G401.6 (cell line): ENCODE measurements around the gene HAGHL.
"Not testable (repeated sequence)": the region's sequence is repeated elsewhere in the genome, so short reads cannot be mapped to it uniquely, and the experiment has no call there.

Source experiments
- FAIRE-seq: peaks from 2 replicates; lab custom pipeline; 2012; peaks lifted over from hg19 to GRCh38; lab: Jason Lieb, UNC

The HAGHL gene

DNA sequence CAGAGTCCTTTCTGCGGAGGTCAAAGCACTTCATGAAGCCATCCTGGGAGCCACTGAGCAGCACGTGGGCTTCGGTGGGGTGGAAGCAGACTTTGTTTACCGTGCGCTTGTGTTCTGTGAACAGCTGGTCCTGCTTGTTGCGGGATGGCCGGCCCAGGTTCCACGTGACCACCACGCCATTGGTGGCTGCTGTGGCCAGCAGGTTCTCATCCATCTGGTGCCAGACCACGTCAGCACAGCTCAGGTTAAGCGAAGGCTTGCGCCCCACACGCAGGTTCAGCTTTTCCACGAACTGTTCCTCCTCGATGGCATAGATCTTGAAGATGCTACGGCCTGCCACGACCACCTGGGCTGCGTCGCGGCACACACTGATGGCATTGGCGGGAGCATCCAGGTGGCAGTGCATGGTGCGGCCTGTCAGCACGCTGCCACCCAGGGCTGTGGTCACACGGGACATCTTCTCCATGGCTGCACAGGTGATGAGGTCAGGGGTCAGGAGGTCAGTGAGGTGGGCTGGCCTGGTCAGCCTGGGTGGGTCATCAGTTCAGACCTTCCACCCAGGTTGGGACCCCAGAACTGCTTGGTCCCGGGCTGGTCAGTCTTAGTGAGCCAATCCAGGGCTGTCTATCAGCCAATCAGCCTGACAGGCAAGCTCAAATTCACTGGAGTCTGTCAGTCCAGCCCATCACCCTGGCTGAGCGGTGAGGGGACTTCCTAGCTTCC lies 37.6 kb upstream of the HAGHL start:
- FAIRE-seq = no peak

- not testable (repeated sequence) for FAIRE-seq
Observed at GRCh38 chr16:691242-691641, 35.7 kb upstream of the HAGHL start.

DNA sequence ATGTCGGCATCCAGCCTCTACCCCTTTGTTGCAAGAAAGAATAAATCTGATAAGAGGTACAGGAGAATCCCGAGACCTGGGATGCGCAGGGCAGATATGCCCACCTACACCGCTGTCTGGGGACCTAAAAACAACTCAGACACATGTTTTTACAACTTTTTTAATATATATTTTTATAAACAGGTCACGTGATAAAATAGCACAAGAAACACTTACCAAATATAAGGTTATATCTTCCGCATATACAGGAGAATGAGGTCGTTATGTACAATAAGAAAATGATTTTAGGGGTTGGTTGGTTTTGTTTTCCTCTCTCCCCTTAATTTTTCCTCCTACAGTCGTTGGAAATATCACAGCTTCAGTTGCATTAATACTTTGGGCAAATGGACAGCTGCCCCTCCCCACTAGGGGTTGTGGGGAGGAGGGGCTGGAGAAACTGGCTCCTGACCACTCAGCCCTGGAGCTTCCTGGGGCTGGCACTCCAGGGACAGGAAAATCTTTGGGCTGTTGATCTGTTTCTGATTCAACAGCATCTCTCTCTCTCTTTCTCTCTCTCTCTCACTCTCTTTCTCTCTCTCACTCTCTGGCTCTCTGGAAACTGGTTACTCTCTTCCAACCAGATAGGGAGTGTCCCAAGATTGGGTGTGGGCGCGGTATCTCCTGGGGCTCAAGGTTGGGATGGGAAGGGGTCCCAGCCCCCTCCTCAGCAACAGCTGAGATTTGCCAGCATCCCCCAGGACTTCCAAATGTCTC lies 34.4 kb upstream of the HAGHL start:
- no peak for FAIRE-seq

DNA sequence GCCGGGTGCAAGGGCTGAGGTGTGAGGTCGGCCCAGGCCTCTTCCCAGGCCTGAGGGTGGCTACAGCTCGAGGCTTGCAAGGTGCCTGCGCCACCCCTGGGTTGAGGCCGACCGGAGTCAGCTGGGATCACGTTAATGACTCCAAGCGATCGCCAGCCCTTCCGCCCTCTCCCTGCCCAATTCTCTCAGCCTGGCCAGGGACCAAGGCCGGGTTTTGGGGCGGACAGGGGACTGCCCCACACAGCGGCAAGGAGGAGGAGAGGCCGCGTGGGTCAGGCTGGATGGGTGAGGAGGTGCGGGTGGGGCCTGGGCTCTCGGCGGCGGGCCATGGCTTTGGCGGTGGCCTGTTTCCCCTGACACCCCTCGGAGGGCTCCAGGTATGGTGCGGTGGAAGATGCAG lies 33.5 kb upstream of the HAGHL start:
- FAIRE-seq = no peak

DNA sequence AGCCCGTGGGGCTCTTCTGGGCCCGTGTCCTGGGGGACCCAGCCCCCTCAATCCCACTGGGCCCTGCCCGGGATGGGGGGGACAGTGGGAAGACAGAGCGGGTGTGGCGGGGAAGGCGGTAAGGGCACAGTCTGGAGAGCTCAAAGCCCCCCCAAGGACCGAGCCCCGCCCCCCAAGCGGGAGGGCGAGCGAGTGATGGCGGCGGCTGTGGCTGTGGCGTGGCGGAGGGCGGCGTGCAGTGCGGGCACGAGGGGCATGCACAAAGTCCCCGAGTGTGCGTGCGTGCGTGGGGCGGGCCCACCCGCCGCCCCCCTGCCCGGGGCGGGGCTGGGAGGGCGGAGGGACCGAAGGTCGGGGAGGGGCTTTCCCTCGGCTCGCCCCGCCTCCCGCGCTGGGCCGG lies 33.1 kb upstream of the HAGHL start:
- no peak for FAIRE-seq

DNA sequence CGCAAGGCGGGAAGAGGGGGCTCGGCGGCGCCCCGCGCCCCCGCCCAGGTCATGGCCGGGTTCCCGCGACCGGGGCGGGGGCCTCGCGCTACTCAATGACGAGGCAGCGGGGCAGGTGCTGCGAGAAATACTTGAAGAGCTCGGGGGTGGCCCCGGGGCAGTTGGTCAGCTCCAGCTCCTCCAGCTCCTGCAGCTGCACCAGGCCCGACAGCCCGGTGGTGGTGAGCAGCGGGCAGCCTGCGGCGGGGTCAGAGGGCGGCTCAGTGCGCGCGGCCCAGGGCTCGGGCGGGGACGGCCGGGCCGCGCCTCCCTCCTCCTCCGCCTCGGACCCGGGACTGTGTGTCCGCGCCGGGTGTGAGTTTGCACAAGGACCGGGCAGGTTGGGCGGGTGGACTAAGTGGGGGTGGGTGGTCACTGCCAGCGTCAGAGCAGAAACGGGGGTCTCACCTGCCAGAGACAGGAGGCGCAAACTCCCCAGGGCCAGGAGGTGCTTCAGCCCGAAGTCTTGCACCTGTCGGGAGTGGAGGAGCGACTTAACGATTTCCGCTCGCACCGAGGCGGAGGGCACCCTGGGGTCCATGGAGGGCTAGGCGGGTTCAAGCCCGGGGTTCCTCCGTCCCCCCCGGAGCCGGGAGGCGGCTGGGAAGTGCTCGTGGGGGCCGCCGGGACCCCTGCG lies 32.6 kb upstream of the HAGHL start:
- FAIRE-seq = no peak

DNA sequence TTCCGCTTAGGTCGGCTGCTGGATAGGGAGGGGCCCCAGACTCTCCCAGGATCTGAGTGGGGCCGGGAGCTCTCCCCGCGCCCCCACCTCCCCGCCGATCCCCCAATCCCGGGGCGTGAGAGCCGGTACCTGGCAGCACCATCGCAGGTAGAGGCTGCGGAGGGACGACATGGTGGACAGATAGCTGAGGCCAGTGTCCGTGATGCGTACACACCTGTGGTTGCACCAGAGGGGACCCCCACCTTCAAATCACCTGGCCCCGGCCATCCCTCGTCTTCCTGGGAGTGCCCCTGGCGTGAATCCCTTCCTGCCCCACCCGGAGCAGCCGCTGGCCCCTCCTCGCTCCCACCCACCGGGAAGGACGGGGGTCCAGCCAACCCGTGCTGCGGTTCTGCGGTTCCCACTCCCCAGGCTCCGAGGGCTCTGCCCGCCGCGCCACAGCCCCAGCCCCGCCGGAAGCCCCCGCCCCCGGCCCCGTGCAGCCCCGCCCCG lies 32.0 kb upstream of the HAGHL start:
- no peak for FAIRE-seq

DNA sequence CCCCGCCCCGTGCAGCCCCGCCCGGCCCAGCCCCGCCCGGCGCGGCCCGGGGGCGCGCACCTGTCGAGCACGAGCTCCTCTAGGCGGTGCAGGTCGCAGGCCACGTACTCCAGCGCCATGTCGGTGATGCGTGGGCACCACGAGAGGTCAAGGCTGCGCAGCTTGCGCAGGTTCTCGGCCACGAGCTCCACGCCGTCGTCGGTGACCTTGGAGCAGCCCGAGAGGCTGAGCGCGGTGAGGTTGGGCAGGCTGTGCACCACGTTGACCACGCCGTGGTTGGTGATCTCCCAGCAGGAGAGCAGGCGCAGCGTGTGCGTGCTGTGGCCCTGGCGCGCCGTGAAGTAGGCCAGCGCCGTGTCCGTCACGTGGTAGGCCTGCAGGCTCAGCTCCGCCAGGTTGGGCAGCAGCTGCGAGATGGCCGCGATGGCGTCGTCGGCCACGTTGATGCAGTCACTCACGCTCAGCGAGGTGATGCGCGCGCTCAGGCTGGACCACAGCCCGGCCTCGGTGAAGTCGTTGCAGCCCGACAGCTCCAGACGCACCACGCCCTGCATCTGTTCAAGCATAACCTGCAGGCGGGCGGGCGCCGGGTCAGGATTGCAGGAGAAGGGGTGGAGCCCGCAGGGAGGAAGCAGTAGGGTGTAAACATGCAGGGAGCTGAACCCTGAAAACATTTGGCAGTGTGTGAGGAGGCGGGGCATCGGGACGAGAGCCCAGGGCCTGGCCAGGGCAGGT lies 31.4 kb upstream of the HAGHL start:
- FAIRE-seq = no peak

GRCh38 chr16:698911-699671 lies 27.8 kb upstream of the HAGHL start:
- no peak for FAIRE-seq

DNA sequence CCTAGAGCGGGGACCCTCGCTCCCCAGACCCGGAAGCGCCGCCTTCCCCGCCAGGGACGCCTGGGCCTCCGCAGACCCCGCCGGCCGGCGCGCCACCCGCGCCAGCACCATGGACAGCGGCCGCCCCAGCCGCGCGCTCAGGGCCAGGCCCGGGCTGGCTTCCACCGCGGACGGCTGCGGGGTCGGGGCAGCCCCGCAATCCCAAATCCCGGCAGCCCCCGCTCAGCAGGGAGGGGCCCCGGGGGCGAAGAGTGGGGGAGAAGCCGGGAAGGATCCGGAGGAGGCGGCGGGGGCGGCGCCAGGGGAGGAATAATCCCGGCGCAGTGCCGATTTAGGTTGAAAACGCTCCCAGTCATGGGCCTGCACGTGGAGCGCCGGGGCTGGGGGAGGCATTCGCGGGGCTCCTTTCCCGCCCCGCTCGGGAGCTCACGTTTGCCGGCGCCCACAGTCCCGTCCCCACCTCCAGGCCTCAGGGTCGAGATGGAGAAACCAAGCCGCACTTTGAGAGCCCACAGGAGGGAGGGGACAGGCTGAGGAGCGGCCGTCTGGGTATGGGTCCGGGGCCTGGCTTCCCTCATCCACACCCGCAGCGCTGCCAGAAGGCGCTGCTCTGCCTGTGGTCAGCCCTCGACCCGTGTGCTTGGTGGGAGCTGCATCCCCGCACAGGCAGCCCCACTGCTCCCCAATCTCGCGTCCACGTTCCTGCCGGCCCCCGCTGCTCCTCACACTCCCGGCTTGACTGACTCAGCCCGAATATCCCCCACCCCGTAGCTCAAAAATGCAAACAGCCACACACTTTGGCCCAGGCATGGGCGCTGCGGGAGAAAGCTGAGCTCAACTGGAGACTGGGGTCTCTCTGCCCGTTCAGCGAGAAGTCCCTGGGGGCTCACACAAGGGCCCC lies 26.0 kb upstream of the HAGHL start:
- no peak for FAIRE-seq

DNA sequence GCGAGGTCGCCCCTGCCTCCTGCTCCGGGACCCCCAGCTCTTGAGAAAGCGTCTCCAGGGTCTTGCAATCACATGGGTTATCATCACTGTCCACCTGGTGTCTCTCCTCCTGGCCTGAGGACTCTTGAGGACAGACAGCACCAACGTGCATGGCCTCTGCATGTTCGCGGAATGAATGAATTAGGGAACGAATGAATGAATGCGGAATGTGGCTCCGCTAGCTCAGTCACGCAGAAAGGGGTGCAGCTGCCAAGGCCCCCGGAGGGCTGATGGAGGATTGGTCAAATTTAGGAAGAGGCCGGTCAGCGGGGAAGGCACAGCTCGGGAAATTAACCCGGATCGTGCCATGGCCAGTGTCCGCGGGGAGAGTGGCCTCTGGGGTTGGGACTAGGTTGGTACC lies 24.6 kb upstream of the HAGHL start:
- no peak for FAIRE-seq

DNA sequence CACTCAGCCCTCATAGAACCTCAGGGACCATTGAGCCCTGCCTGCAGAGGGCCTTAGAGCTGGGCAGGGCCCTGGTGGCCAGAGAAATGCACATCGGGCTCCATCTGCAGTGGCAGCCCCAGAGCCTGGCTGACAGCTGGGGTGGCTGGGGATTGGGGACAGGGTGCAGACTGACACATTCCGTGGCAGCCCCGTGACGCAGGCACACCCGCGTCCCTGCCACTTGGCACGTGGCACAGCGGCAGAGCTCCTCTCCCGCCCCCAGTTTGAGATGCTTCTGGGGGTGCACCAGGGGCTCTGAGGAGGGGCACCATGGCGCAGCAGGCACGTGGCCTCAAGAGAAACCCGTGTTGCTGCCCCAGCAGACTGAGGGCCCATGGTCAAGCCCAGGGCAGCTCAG lies 23.5 kb upstream of the HAGHL start:
- no peak for FAIRE-seq

DNA sequence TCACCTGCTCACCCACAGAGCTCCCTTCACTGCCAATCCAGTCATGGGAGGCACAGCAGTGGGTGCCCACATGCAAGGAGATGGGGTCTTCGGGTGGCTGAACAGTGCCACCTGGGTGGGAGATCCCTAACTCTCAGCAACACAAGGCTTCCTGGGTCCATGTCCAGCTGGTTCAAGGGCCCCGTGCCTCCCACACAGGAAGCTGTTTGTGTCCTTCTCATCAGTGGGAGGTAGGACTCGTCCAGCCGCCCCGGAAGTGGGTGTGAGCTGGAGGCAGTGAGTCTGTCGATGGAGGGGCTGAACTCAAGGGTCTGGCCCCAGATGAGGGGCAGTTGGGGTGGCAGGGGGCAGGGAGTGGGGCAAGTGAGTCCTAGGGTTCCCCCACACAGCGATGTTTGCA lies 22.9 kb upstream of the HAGHL start:
- no peak for FAIRE-seq

DNA sequence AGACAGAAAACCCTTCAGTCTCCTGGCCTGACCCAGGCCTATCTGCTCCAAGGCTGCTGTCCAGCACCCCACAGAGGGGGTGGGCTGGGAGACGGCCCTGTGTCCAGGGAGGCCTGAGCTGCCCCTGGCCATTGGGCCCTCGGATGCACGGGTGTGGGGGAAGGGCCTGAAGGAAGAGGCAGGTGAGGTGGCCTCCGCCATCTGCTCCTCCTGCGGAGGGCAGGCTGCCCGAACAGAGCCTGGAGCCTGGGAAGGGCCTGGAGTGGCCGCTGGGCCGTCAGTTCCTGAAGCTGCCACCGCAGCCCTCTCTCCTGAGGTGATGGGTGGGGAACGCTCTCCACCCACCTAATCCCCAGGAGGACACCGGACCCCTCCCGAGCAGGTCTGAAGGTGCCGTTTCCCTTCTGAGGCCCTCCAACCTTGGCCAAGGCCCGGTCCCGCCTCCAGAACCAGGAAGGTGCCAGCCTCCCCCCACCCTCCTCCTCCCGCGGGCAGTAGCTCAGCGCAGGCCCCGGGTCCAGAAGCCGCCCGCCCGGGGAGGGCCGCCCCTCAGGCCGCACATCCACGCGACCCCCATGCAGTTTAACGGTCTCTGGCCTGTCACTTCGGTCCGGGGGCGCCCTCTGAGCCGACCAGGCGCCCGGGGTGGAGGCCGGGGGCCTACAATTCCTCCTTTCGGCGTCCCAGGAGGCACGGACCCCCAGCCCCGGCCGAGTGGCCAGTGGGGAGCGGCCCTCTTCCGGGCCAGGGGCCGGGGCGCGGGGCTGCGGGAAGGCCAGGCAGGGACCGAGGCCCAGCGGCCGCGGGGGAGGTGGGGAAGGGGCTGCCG lies 22.1 kb upstream of the HAGHL start:
- no peak for FAIRE-seq

DNA sequence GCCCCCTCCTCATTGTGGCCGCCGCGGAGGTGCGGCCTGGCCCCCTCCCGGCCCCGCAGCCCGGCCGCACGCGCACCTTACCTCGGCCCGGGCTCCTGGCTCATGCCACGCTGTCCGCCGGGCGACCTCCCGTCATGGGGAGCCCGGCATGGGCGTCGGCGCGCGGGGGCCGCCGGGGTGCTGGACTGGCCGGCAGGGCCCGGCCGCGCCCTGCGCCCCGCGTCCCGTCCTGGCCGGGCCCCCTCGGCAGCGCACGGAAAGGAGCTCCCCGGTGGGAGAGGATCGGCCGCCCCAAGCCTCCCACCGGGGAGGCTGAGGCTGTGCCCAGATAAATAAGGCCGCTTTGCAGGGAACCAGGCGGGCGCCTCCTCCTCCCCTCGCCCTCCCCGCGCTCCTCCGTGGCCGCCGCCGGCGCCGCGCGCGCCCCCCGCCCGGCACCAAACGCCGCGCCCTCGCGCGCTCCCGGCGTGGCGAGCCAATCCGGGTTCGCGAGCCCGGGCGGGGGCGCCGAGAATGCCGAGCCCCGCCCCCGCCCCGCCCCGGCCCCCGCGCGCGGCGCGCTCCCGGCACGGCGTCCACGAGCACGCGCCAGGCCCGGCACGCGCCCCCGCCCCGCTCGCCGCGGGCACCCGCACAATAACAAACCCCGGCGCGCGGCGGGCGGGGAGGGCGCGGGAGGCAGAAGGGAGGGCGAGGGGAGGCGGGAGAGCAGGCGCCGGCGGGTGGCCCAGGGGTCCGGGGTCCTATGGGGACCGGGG lies 21.3 kb upstream of the HAGHL start, which contains the start of gene FBXL16:
Gene FBXL16 (minus strand): TSS at position 371 of the 758 bp plus-strand sequence. CDS start 8,396 bp downstream, outside the sequence.
- no peak for FAIRE-seq

GRCh38 chr16:706189-707061 lies 20.5 kb upstream of the HAGHL start:
- FAIRE-seq = no peak

DNA sequence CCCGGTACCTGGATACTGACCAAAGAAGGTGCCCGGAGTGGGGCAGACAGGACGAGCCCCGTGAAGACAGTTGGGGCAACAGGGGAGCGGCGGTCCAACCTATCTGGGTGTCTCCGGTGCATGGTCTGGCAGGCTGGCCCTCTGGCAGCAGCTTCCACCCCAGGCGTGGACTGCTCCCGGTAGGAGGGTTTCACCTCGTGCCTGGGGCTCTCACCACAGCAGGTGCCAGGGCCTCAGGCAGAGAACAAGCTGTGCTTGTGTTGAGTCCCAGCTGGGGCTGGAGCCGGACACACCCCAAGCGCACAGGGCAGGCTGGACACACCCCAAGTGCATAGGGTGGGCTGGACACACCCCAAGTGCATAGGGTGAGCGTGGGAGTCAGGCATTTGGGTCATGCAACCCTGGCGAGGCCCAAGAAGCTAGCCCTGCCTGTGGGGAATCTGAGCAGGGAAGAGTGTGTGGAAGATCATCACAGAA lies 19.8 kb upstream of the HAGHL start:
- no peak for FAIRE-seq

DNA sequence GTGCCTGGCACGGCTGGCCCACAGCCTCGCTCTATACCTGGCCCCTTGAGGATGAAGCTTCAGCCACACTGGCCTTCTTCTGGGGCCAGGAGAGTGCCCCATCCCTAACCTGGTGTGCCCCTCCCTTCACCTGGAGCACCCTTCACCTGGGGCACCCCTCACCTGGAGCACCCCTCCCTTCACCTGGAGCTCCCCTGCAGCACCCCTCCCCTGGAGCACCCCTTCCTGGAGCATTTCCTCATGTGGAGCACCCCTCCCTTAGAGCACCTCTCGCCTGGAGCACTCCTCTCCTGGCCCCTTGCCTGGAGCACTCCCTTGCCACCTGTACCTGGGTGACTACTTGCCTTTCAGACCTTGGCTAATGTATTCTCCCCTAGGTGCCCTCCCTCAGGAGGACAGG lies 18.9 kb upstream of the HAGHL start:
- FAIRE-seq = no peak
